HL-60 (cell line): ENCODE results near the gene SKP1.

ENCODE experiments used
- DNase-seq, 2 experiments: peaks; one replicate each; pipeline ENCODE4 v3.0.0-alpha.2; 2010 to 2020; ENCODE audit warnings: low read depth in 1 of 2, low spot score in 1 of 2
- H3K27ac ChIP-seq: fragments of 250-450 bp; sonication (Bioruptor Pico); replicated peaks from 2 replicates; pipeline ENCODE4 v1.5.1; 2020; ENCODE audit warnings: mild to moderate bottlenecking, moderate library complexity
- H3K27me3 ChIP-seq: fragments of 250-450 bp; sonication (Bioruptor Pico); 2 replicates; pipeline ENCODE4 v1.5.1; 2021; ENCODE audit warnings: mild to moderate bottlenecking, moderate library complexity; ENCODE audit not compliant: insufficient read depth, poor library complexity, severe bottlenecking
- H3K4me3 ChIP-seq: replicated peaks from 2 replicates; pipeline ENCODE4 v1.5.1; 2011; ENCODE audit warnings: mild to moderate bottlenecking, control low read depth, low read length; ENCODE audit not compliant: insufficient read depth
- CTCF ChIP-seq: IDR thresholded peaks from one replicate; pipeline ENCODE4 v1.5.1; 2011; ENCODE audit warnings: low read length, control low read depth, inconsistent platforms; ENCODE audit not compliant: insufficient read depth
- GABPA ChIP-seq: IDR thresholded peaks from 2 replicates; pipeline ENCODE4 v1.6.1; 2012; ENCODE audit warnings: low read depth
- POLR2AphosphoS5 ChIP-seq: IDR thresholded peaks from 2 replicates; pipeline ENCODE4 v1.6.1; 2012; ENCODE audit warnings: low read depth
- REST ChIP-seq: IDR thresholded peaks from 2 replicates; pipeline ENCODE4 v1.6.1; 2012; ENCODE audit warnings: low read depth; ENCODE audit not compliant: insufficient replicate concordance
- SPI1 ChIP-seq: IDR thresholded peaks from 2 replicates; pipeline ENCODE4 v1.6.1; 2012; ENCODE audit warnings: low read depth, mild to moderate bottlenecking, borderline replicate concordance

SKP1 gene

GRCh38 chr5:134136771-134137170, 40.0 kb downstream of the SKP1 start:
- DNase-seq: no peak
- Histone ChIP-seq H3K27me3 (no peaks in the 10 kb centered on the region), H3K4me3 (no peak overlapping the region), H3K27ac (no peak overlapping the region)
- no peak for TF ChIP-seq POLR2AphosphoS5
- no peak for TF ChIP-seq GABPA

- no peak for DNase-seq
- H3K27ac ChIP-seq: no peak overlapping the region
- H3K27me3 ChIP-seq: no peaks in the 10 kb centered on the region
- H3K4me3 ChIP-seq: no peak overlapping the region
- TF ChIP-seq SPI1 (no peak), REST (no peak), GABPA (no peak), POLR2AphosphoS5 (no peak), CTCF (no peak)
These were observed 40.5 kb downstream of the SKP1 start for GRCh38 chr5:134136221-134136631.

GRCh38 chr5:134135091-134135655, 41.6 kb downstream of the SKP1 start:
- no peak overlapping the region for H3K27ac ChIP-seq

More at GRCh38 chr5:134135091-134135655, 41.6 kb downstream of the SKP1 start:
- Histone ChIP-seq H3K4me3 (no peak overlapping the region), H3K27me3 (no peaks in the 10 kb centered on the region)
- TF ChIP-seq REST: no peak
- no peak for TF ChIP-seq CTCF
- TF ChIP-seq POLR2AphosphoS5: no peak
- no peak for TF ChIP-seq GABPA
- TF ChIP-seq SPI1: no peak
- no peak for DNase-seq
